HG03460 (cell line): ENCODE data around the gene EML6.

ENCODE experiments used
- ATAC-seq: cut with Tn5 transposase; IDR thresholded peaks from one replicate; pipeline ENCODE4 v1.9.1; 2021; ENCODE audit not compliant: unreplicated experiment

The EML6 gene

DNA sequence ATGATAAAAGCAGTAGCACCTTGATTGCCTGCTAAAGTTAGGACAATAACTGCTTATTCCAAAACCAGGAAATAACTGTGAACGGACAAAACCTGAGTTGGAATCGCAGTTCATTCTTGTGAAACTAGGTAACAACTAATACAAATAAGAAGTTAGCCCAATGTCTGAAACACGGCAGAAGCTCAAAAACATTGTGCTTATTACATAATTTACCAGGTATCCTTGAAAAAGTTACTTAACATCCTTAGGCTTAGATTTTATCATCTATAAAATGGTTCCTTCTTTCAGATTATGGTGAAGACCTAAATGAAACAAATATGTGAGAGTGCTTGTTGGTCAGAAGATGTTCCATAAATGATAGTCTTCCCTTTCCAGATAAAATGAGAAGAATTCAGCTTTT is 294.4 kb downstream of the EML6 start:
- no peak for ATAC-seq

DNA sequence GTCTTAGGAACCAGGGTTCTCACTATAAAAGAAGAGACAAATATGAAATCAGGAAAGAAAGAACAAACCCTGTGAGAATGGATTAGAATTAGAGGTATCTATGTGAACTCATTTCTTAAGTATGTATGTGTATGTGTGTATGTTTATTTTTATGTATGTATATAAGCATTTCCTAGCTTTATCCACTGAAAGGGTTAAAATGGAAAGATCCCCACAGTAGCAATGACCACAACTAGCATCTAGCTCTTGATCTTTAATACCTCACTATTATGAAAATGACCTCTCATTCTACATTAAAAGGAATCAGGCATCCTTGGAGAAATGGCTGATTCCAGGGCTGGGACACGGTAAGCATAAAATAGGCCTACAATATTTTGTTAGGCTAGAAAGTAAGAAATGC is 295.2 kb downstream of the EML6 start:
- no peak for ATAC-seq

GRCh38 chr2:55019526-55020258 is 296.2 kb downstream of the EML6 start:
- no peak for ATAC-seq
